ENCODE results near the gene CCDC57. TPM values are rescaled to one million over a fixed set of nuclear protein-coding genes. Genes with fewer than 3 reads are reported as not detected.

The CCDC57 gene
- polyA plus RNA-seq, 3 donors, result 17.1 to 43.8 (median 20.1) TPM

DNA sequence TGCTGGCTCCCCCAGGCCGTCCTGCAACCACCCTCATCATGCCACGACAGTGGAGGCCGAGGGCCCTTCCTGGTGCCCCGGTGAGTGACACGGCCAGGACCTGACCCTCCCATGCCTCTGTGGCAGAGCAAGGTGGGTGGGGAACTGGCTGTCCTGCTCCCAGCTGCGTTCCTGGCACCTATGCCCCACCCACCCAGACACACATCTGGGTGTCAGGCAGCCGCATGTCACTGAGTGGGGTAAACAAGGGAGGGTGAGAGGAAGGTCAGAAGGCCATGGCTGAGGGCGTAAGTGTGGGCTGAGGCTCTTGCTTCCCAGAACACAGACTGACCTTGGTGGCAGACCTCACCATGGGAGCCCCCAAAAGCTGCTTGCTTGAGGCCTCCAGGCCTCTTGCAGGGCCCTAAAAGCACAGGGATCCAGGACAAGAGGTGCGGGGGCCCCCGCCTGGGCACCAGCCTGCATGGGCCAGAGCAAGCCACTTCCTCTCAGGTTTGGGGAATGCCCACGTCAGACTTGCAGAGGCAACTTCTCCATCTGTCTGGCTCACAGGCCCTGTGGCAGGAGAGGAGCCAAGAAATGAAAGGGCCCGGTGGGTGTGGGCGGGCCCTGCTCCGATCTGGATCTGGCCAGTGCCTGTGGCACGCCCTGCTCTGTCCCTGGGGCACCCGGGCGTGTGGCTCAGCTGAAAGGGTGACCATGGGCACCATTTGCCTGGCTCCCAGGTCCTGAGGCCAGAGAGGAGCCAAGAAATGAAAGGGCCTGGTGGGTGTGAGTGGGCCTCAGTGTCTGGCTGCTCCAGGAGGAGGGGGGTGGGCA, 3.9 kb upstream of the CCDC57 start:
- Histone ChIP-seq H3K4me3 (replicated peaks in 1 of 3; ENCODE audit: low read depth in 2 of 3, low read length in 3 of 3) (peak overlapping the region in 2 of 3 experiments; percentile 37 to 64), H2AFZ (ENCODE audit: insufficient read depth, low read depth, low read length, poor library complexity, severe bottlenecking) (no peak overlapping the region), H3K4me2 (replicated peaks; ENCODE audit: extremely low read depth, low read length, poor library complexity, severe bottlenecking) (peak overlapping the region; percentile 59), H4K20me1 (ENCODE audit: insufficient read depth, low read length) (no peaks in the 10 kb centered on the region), H3K36me3 (replicated peaks in 1 of 2; ENCODE audit: control insufficient read depth in 1 of 2, insufficient read depth in 2 of 2, low read length in 2 of 2) (no peaks in the 10 kb centered on the region), H3K27me3 (ENCODE audit: control insufficient read depth in 2 of 2, insufficient read depth in 2 of 2, low read length in 2 of 2) (no peaks in the 10 kb centered on the region), H3K9ac (ENCODE audit: insufficient read depth, low read length, poor library complexity, severe bottlenecking) (peak overlapping the region; percentile 86), H3K27ac (ENCODE audit: low read depth in 1 of 2, low read length in 2 of 2) (peak overlapping the region; percentile 98 to 100), H3K4me1 (ENCODE audit: control insufficient read depth in 1 of 2, insufficient read depth in 2 of 2, low read length in 2 of 2) (peaks cover 87 to 97% of the 10 kb centered on the region in 2 donors), H3K9me3 (replicated peaks in 1 of 2; ENCODE audit: control insufficient read depth in 1 of 2, insufficient read depth in 1 of 2, low read length in 2 of 2) (no peaks in the 10 kb centered on the region), H3K79me2 (ENCODE audit: insufficient read depth, low read length) (peaks cover 24% of the 10 kb centered on the region)
- Mint-ChIP-seq H3K4me1 (peaks cover 72% of the 10 kb centered on the region), H3K27ac (peak overlapping the region; percentile 98 to 99 (median 98)), H3K4me3 (peak overlapping the region; percentile 70 to 77), H3K9me3 (peaks cover 0 to 2% (median 0%) of the 10 kb centered on the region in 7 donors), H3K36me3 (peaks cover 2 to 8% of the 10 kb centered on the region in 2 donors), H3K27me3 (ENCODE audit: low read depth in 3 of 3) (peaks cover 0 to under 1% (median under 1%) of the 10 kb centered on the region in 3 donors)
- TF ChIP-seq, protein P1, sequence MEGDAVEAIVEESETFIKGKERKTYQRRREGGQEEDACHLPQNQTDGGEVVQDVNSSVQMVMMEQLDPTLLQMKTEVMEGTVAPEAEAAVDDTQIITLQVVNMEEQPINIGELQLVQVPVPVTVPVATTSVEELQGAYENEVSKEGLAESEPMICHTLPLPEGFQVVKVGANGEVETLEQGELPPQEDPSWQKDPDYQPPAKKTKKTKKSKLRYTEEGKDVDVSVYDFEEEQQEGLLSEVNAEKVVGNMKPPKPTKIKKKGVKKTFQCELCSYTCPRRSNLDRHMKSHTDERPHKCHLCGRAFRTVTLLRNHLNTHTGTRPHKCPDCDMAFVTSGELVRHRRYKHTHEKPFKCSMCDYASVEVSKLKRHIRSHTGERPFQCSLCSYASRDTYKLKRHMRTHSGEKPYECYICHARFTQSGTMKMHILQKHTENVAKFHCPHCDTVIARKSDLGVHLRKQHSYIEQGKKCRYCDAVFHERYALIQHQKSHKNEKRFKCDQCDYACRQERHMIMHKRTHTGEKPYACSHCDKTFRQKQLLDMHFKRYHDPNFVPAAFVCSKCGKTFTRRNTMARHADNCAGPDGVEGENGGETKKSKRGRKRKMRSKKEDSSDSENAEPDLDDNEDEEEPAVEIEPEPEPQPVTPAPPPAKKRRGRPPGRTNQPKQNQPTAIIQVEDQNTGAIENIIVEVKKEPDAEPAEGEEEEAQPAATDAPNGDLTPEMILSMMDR (IDR thresholded peaks at IDR 0.05), result no peak
- DNase-seq, result peak; percentile 97 to 99 (median 97)
- intact Hi-C loops (cut with micrococcal nuclease), result loop anchor here (2.0 kb wide), 1 partner anchor 14 kb away; no protein-coding TSS in a partner anchor
- WGBS (ENCODE audit: insufficient coverage), result 0% methylated on average over 10 of the region's 17 CpGs

DNA sequence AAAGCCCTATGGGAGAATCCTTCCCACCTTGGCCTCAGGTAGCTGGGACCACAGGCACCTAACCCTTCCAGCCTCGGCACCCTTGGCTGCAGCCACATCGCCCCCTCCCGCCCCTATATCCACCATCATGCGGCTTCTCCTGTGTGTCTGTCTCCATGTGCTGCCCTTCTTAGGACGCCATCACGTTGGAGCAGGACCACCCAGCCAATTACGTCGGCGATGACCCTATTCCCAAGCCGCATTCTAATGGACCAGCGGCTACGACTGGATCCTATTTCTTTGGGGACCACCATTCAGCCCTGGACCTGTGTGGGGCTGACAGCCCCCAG, 3.3 kb upstream of the CCDC57 start:
- Histone ChIP-seq H3K79me2 (ENCODE audit: insufficient read depth, low read length) (peaks cover 30% of the 10 kb centered on the region), H3K4me1 (ENCODE audit: control insufficient read depth in 1 of 2, insufficient read depth in 2 of 2, low read length in 2 of 2) (peaks cover 86 to 93% of the 10 kb centered on the region in 2 donors), H3K4me3 (replicated peaks in 1 of 3; ENCODE audit: low read depth in 2 of 3, low read length in 3 of 3) (peak overlapping the region in 1 of 3 experiments; percentile 64), H3K36me3 (replicated peaks in 1 of 2; ENCODE audit: control insufficient read depth in 1 of 2, insufficient read depth in 2 of 2, low read length in 2 of 2) (no peaks in the 10 kb centered on the region), H3K9ac (ENCODE audit: insufficient read depth, low read length, poor library complexity, severe bottlenecking) (peak overlapping the region; percentile 86), H3K4me2 (replicated peaks; ENCODE audit: extremely low read depth, low read length, poor library complexity, severe bottlenecking) (peak overlapping the region; percentile 59), H3K9me3 (replicated peaks in 1 of 2; ENCODE audit: control insufficient read depth in 1 of 2, insufficient read depth in 1 of 2, low read length in 2 of 2) (no peaks in the 10 kb centered on the region), H2AFZ (ENCODE audit: insufficient read depth, low read depth, low read length, poor library complexity, severe bottlenecking) (no peak overlapping the region), H4K20me1 (ENCODE audit: insufficient read depth, low read length) (no peaks in the 10 kb centered on the region), H3K27me3 (ENCODE audit: control insufficient read depth in 2 of 2, insufficient read depth in 2 of 2, low read length in 2 of 2) (no peaks in the 10 kb centered on the region), H3K27ac (ENCODE audit: low read depth in 1 of 2, low read length in 2 of 2) (peak overlapping the region; percentile 98 to 100)
- no peak for DNase-seq
- H3K4me3 Mint-ChIP-seq, result peak overlapping the region; percentile 70 to 75
- intact Hi-C loops (cut with micrococcal nuclease), result loop anchor here (2.0 kb wide), 1 partner anchor 15 kb away; no protein-coding TSS in a partner anchor
- H3K9me3 Mint-ChIP-seq, result peaks cover 0 to 2% (median 0%) of the 10 kb centered on the region in 7 donors
- peaks cover 68% of the 10 kb centered on the region for H3K4me1 Mint-ChIP-seq
- H3K27ac Mint-ChIP-seq, result peak overlapping the region; percentile 98 to 99 (median 98)
- peaks cover 0 to 1% (median 0%) of the 10 kb centered on the region in 3 donors for H3K27me3 Mint-ChIP-seq (ENCODE audit: low read depth in 3 of 3)
- peaks cover 0 to 7% of the 10 kb centered on the region in 2 donors for H3K36me3 Mint-ChIP-seq
- TF ChIP-seq, protein P1 (IDR thresholded peaks at IDR 0.05), result no peak
- 90% methylated on average over 12 of the region's 12 CpGs for WGBS (ENCODE audit: insufficient coverage)

All from CD14-positive monocyte (primary cell).